ENCODE data around the gene IQGAP1.
A peak's percentile ranks its signal among the peaks of the same experiment; 100 is the strongest.

IQGAP1 gene

GRCh38 chr15:90379263-90379662 is 8.8 kb upstream of the IQGAP1 start:
- H3K36me3 ChIP-seq (ENCODE audit: control insufficient read depth, insufficient read depth, low read length), result no peaks in the 10 kb centered on the region
- no peak overlapping the region for H3K9ac ChIP-seq (ENCODE audit: low read length)
- no peaks in the 10 kb centered on the region for H3K9me3 ChIP-seq (ENCODE audit: control insufficient read depth, low read length)
- no peak overlapping the region for H3K4me3 ChIP-seq (ENCODE audit: low read length)
- no peaks in the 10 kb centered on the region for H3K4me1 ChIP-seq (ENCODE audit: control insufficient read depth, insufficient read depth, low read length)
- no peaks in the 10 kb centered on the region for H3K27me3 ChIP-seq (ENCODE audit: control insufficient read depth, insufficient read depth, low read length)

- no peaks in the 10 kb centered on the region for H3K27me3 ChIP-seq (ENCODE audit: control insufficient read depth, insufficient read depth, low read length)
- H3K4me1 ChIP-seq (ENCODE audit: control insufficient read depth, insufficient read depth, low read length), result no peaks in the 10 kb centered on the region
- H3K9me3 ChIP-seq (ENCODE audit: control insufficient read depth, low read length), result no peaks in the 10 kb centered on the region
- H3K4me3 ChIP-seq (ENCODE audit: low read length), result no peak overlapping the region
- no peak overlapping the region for H3K9ac ChIP-seq (ENCODE audit: low read length)
- H3K36me3 ChIP-seq (ENCODE audit: control insufficient read depth, insufficient read depth, low read length), result no peaks in the 10 kb centered on the region
These were observed 6.5 kb upstream of the IQGAP1 start for GRCh38 chr15:90381515-90381914.

GRCh38 chr15:90382320-90382719 is 5.7 kb upstream of the IQGAP1 start:
- no peak overlapping the region for H3K9ac ChIP-seq (ENCODE audit: low read length)
- no peaks in the 10 kb centered on the region for H3K27me3 ChIP-seq (ENCODE audit: control insufficient read depth, insufficient read depth, low read length)
- no peaks in the 10 kb centered on the region for H3K4me1 ChIP-seq (ENCODE audit: control insufficient read depth, insufficient read depth, low read length)
- no peak overlapping the region for H3K4me3 ChIP-seq (ENCODE audit: low read length)
- no peaks in the 10 kb centered on the region for H3K36me3 ChIP-seq (ENCODE audit: control insufficient read depth, insufficient read depth, low read length)
- H3K9me3 ChIP-seq (ENCODE audit: control insufficient read depth, low read length), result no peaks in the 10 kb centered on the region

- H3K27me3 ChIP-seq (ENCODE audit: control insufficient read depth, insufficient read depth, low read length), result no peaks in the 10 kb centered on the region
- no peak overlapping the region for H3K9ac ChIP-seq (ENCODE audit: low read length)
- H3K4me3 ChIP-seq (ENCODE audit: low read length), result no peak overlapping the region
- no peaks in the 10 kb centered on the region for H3K9me3 ChIP-seq (ENCODE audit: control insufficient read depth, low read length)
- peaks cover 13% of the 10 kb centered on the region for H3K4me1 ChIP-seq (ENCODE audit: control insufficient read depth, insufficient read depth, low read length)
- no peaks in the 10 kb centered on the region for H3K36me3 ChIP-seq (ENCODE audit: control insufficient read depth, insufficient read depth, low read length)
These were observed 1.8 kb upstream of the IQGAP1 start for GRCh38 chr15:90386221-90386620.

- H3K9me3 ChIP-seq (ENCODE audit: control insufficient read depth, low read length), result no peaks in the 10 kb centered on the region
- H3K36me3 ChIP-seq (ENCODE audit: control insufficient read depth, insufficient read depth, low read length), result no peaks in the 10 kb centered on the region
- peaks cover 26% of the 10 kb centered on the region for H3K4me1 ChIP-seq (ENCODE audit: control insufficient read depth, insufficient read depth, low read length)
- H3K9ac ChIP-seq (ENCODE audit: low read length), result peak overlapping the region; percentile 94
- peak overlapping the region; percentile 70 for H3K4me3 ChIP-seq (ENCODE audit: low read length)
- H3K27me3 ChIP-seq (ENCODE audit: control insufficient read depth, insufficient read depth, low read length), result no peaks in the 10 kb centered on the region
These were observed 679 bp downstream of the IQGAP1 start for GRCh38 chr15:90388462-90389380.

- Histone ChIP-seq H3K9ac (ENCODE audit: low read length) (peak overlapping the region; percentile 94), H3K27me3 (ENCODE audit: control insufficient read depth, insufficient read depth, low read length) (no peaks in the 10 kb centered on the region), H3K4me3 (ENCODE audit: low read length) (no peak overlapping the region), H3K9me3 (ENCODE audit: control insufficient read depth, low read length) (no peaks in the 10 kb centered on the region), H3K36me3 (ENCODE audit: control insufficient read depth, insufficient read depth, low read length) (no peaks in the 10 kb centered on the region), H3K4me1 (ENCODE audit: control insufficient read depth, insufficient read depth, low read length) (peaks cover 31% of the 10 kb centered on the region)
These were observed 1.5 kb downstream of the IQGAP1 start for GRCh38 chr15:90389513-90389912.

GRCh38 chr15:90393040-90393439 is 5.0 kb downstream of the IQGAP1 start:
- no peak overlapping the region for H3K4me3 ChIP-seq (ENCODE audit: low read length)
- H3K27me3 ChIP-seq (ENCODE audit: control insufficient read depth, insufficient read depth, low read length), result no peaks in the 10 kb centered on the region
- H3K9me3 ChIP-seq (ENCODE audit: control insufficient read depth, low read length), result no peaks in the 10 kb centered on the region
- no peaks in the 10 kb centered on the region for H3K36me3 ChIP-seq (ENCODE audit: control insufficient read depth, insufficient read depth, low read length)
- H3K9ac ChIP-seq (ENCODE audit: low read length), result no peak overlapping the region
- peaks cover 44% of the 10 kb centered on the region for H3K4me1 ChIP-seq (ENCODE audit: control insufficient read depth, insufficient read depth, low read length)

- H3K9ac ChIP-seq (ENCODE audit: low read length), result no peak overlapping the region
These were observed 6.0 kb downstream of the IQGAP1 start for GRCh38 chr15:90394074-90394473.

GRCh38 chr15:90394748-90395442 is 6.9 kb downstream of the IQGAP1 start:
- H3K9me3 ChIP-seq (ENCODE audit: control insufficient read depth, low read length), result no peaks in the 10 kb centered on the region
- H3K9ac ChIP-seq (ENCODE audit: low read length), result no peak overlapping the region
- H3K4me3 ChIP-seq (ENCODE audit: low read length), result no peak overlapping the region
- peaks cover 48% of the 10 kb centered on the region for H3K4me1 ChIP-seq (ENCODE audit: control insufficient read depth, insufficient read depth, low read length)
- no peaks in the 10 kb centered on the region for H3K36me3 ChIP-seq (ENCODE audit: control insufficient read depth, insufficient read depth, low read length)
- H3K27me3 ChIP-seq (ENCODE audit: control insufficient read depth, insufficient read depth, low read length), result no peaks in the 10 kb centered on the region

More at GRCh38 chr15:90394074-90394473, 6.0 kb downstream of the IQGAP1 start:
- no peaks in the 10 kb centered on the region for H3K27me3 ChIP-seq (ENCODE audit: control insufficient read depth, insufficient read depth, low read length)
- H3K9me3 ChIP-seq (ENCODE audit: control insufficient read depth, low read length), result no peaks in the 10 kb centered on the region
- H3K36me3 ChIP-seq (ENCODE audit: control insufficient read depth, insufficient read depth, low read length), result no peaks in the 10 kb centered on the region
- no peak overlapping the region for H3K4me3 ChIP-seq (ENCODE audit: low read length)
- H3K4me1 ChIP-seq (ENCODE audit: control insufficient read depth, insufficient read depth, low read length), result peaks cover 44% of the 10 kb centered on the region

GRCh38 chr15:90396321-90396720 is 8.3 kb downstream of the IQGAP1 start:
- H3K9me3 ChIP-seq (ENCODE audit: control insufficient read depth, low read length), result no peaks in the 10 kb centered on the region
- H3K9ac ChIP-seq (ENCODE audit: low read length), result no peak overlapping the region
- no peaks in the 10 kb centered on the region for H3K36me3 ChIP-seq (ENCODE audit: control insufficient read depth, insufficient read depth, low read length)
- H3K27me3 ChIP-seq (ENCODE audit: control insufficient read depth, insufficient read depth, low read length), result no peaks in the 10 kb centered on the region
- H3K4me1 ChIP-seq (ENCODE audit: control insufficient read depth, insufficient read depth, low read length), result peaks cover 49% of the 10 kb centered on the region
- no peak overlapping the region for H3K4me3 ChIP-seq (ENCODE audit: low read length)

GRCh38 chr15:90400005-90400758 is 12.1 kb downstream of the IQGAP1 start:
- Histone ChIP-seq H3K9ac (ENCODE audit: low read length) (peak overlapping the region; percentile 59), H3K4me1 (ENCODE audit: control insufficient read depth, insufficient read depth, low read length) (peaks cover 49% of the 10 kb centered on the region), H3K4me3 (ENCODE audit: low read length) (peak overlapping the region; percentile 21), H3K27me3 (ENCODE audit: control insufficient read depth, insufficient read depth, low read length) (no peaks in the 10 kb centered on the region), H3K36me3 (ENCODE audit: control insufficient read depth, insufficient read depth, low read length) (no peaks in the 10 kb centered on the region), H3K9me3 (ENCODE audit: control insufficient read depth, low read length) (no peaks in the 10 kb centered on the region)
